Body of pancreas (tissue), 4 donors: ENCODE data around the gene DHX8.
"Not testable (repeated sequence)": the region's sequence is repeated elsewhere in the genome, so short reads cannot be mapped to it uniquely, and the experiment has no call there.

Source experiments
- CTCF ChIP-seq, 7 experiments: fragments of 450-650 bp in 4 of 7; fragments of 200-600 bp in 3 of 7; sonication (generic) in 3 of 7; IDR thresholded peaks; one replicate each; pipeline ENCODE4 v1.5.1; 2016 to 2019; ENCODE audit warnings: antibody characterized with exemption in 7 of 7
- POLR2A ChIP-seq, 3 donors: fragments of 450-650 bp; IDR thresholded peaks; one replicate each; pipeline ENCODE4 v1.6.1; 2016; ENCODE audit warnings: antibody characterized with exemption in 3 of 3, mild to moderate bottlenecking in 2 of 3

- not testable (repeated sequence) for TF ChIP-seq CTCF, POLR2A (IDR thresholded peaks at IDR 0.05)
These were observed 21.2 kb upstream of the DHX8 start for GRCh38 chr17:43462569-43462968.
